Stimulated activated CD4-positive, alpha-beta T cell treated with anti-CD3 and anti-CD28 coated beads, Interleukin-15, amount 100 ng/mL, for 48 hours (primary cell): Measurements from ENCODE around the gene CCDC69.
"Not testable (repeated sequence)": the region's sequence is repeated elsewhere in the genome, so short reads cannot be mapped to it uniquely, and the experiment has no call there.

Experiments used
- DNase-seq, 2 donors: peaks; one replicate each; pipeline ENCODE4 v3.0.0-alpha.2; 2020; ENCODE audit warnings: low read depth in 2 of 2

CCDC69 gene

GRCh38 chr5:151192626-151193025 is 31.3 kb downstream of the CCDC69 start:
- no peak for DNase-seq

GRCh38 chr5:151191661-151192060 is 32.2 kb downstream of the CCDC69 start:
- no peak for DNase-seq

- DNase-seq, result no peak
These were observed 34.7 kb downstream of the CCDC69 start for GRCh38 chr5:151189151-151189550.

GRCh38 chr5:151186538-151186937 is 37.4 kb downstream of the CCDC69 start:
- no peak for DNase-seq

- DNase-seq, result no peak
These were observed 37.8 kb downstream of the CCDC69 start for GRCh38 chr5:151186052-151186451.

GRCh38 chr5:151184316-151185042 is 39.4 kb downstream of the CCDC69 start:
- no peak for DNase-seq

- DNase-seq, result no peak
These were observed 40.2 kb downstream of the CCDC69 start for GRCh38 chr5:151183456-151184245.

- DNase-seq, result no peak
These were observed 40.9 kb downstream of the CCDC69 start for GRCh38 chr5:151182976-151183375.

- DNase-seq, result no peak
These were observed 41.4 kb downstream of the CCDC69 start for GRCh38 chr5:151182524-151182900.

GRCh38 chr5:151181818-151182523 is 41.9 kb downstream of the CCDC69 start:
- no peak for DNase-seq

- no peak for DNase-seq
These were observed 43.6 kb downstream of the CCDC69 start for GRCh38 chr5:151180291-151180690.

GRCh38 chr5:151179489-151179840 is 44.4 kb downstream of the CCDC69 start:
- no peak for DNase-seq

GRCh38 chr5:151178777-151179488 is 45.0 kb downstream of the CCDC69 start:
- DNase-seq, result no peak

- no peak for DNase-seq
These were observed 45.5 kb downstream of the CCDC69 start for GRCh38 chr5:151178372-151178771.

GRCh38 chr5:151176268-151176667 is 47.6 kb downstream of the CCDC69 start:
- not testable (repeated sequence) for DNase-seq

- no peak for DNase-seq
These were observed 49.2 kb downstream of the CCDC69 start for GRCh38 chr5:151174612-151175101.

GRCh38 chr5:151173711-151174611 is 49.9 kb downstream of the CCDC69 start:
- DNase-seq, result no peak

- DNase-seq, result no peak
These were observed 52.4 kb downstream of the CCDC69 start for GRCh38 chr5:151171529-151171928.

GRCh38 chr5:151168602-151169344 is 55.1 kb downstream of the CCDC69 start:
- DNase-seq, result no peak

- no peak for DNase-seq
These were observed 56.9 kb downstream of the CCDC69 start for GRCh38 chr5:151167022-151167421.
